ENCODE measurements around the gene VMAC. TPM values are rescaled to one million over a fixed set of nuclear protein-coding genes. Genes with fewer than 3 reads are reported as not detected.

VMAC gene
- polyA plus RNA-seq, 1 donor (not counting 4 experiments of a cell fraction or from before 2014, with no cell fraction given) = 2.2 TPM

- Histone ChIP-seq H3K27me3 (ENCODE audit: control insufficient read depth, extremely low read depth, insufficient read depth, low read length) (no peaks in the 10 kb centered on the region), H3K9me3 (ENCODE audit: control insufficient read depth, low read depth, low read length) (no peaks in the 10 kb centered on the region), H3K79me2 (ENCODE audit: control insufficient read depth, insufficient read depth, low read length) (no peaks in the 10 kb centered on the region), H3K4me3 (ENCODE audit: control insufficient read depth in 2 of 3, extremely low read depth in 1 of 3, insufficient read depth in 2 of 3, low read depth in 1 of 3, low read length in 3 of 3) (no peak overlapping the region), H4K20me1 (ENCODE audit: control insufficient read depth, extremely low read depth, insufficient read depth, low read length) (no peaks in the 10 kb centered on the region), H3K36me3 (ENCODE audit: control insufficient read depth in 2 of 2, extremely low read depth in 1 of 2, insufficient read depth in 2 of 2, low read length in 2 of 2) (no peaks in the 10 kb centered on the region), H3K4me2 (ENCODE audit: control insufficient read depth, extremely low read depth, insufficient read depth, low read depth, low read length) (no peak overlapping the region), H2AFZ (ENCODE audit: control insufficient read depth, low read length) (no peak overlapping the region), H3K4me1 (ENCODE audit: control insufficient read depth, extremely low read depth, insufficient read depth, low read length) (peaks cover 20% of the 10 kb centered on the region), H3K27ac (ENCODE audit: control insufficient read depth, insufficient read depth, low read length) (no peak overlapping the region), H3K9ac (ENCODE audit: control insufficient read depth, extremely low read depth, insufficient read depth, low read length) (no peak overlapping the region), H3K9me1 (ENCODE audit: control insufficient read depth, extremely low read depth, insufficient read depth, low read length) (no peaks in the 10 kb centered on the region)
- no peak for DNase-seq (ENCODE audit: low read depth, low spot score)
- no peak for FAIRE-seq
- dilution Hi-C loops (cut with MboI; ENCODE audit: extremely low pct_ligation_motif_present, low sequenced_read_pairs) = no loop called here
- TF ChIP-seq EZH2 (IDR thresholded peaks at IDR 0.05; ENCODE audit: low read length) (no peak), CTCF (optimal IDR thresholded peaks at IDR 0.05 in 1 of 3, IDR thresholded peaks at IDR 0.05 in 1 of 3, conservative IDR thresholded peaks at IDR 0.05 in 1 of 3; ENCODE audit: extremely low read depth in 1 of 3, insufficient read depth in 2 of 3, low read length in 3 of 3) (no peak)
Measured at GRCh38 chr19:5910638-5910907, 5.9 kb downstream of the VMAC start.

- H3K4me2 ChIP-seq (ENCODE audit: control insufficient read depth, extremely low read depth, insufficient read depth, low read depth, low read length) = no peak overlapping the region
Measured at GRCh38 chr19:5911366-5911765, 6.7 kb downstream of the VMAC start.

More at GRCh38 chr19:5911366-5911765, 6.7 kb downstream of the VMAC start:
- Histone ChIP-seq H3K79me2 (ENCODE audit: control insufficient read depth, insufficient read depth, low read length) (no peaks in the 10 kb centered on the region), H3K4me3 (ENCODE audit: control insufficient read depth in 2 of 3, extremely low read depth in 1 of 3, insufficient read depth in 2 of 3, low read depth in 1 of 3, low read length in 3 of 3) (no peak overlapping the region), H4K20me1 (ENCODE audit: control insufficient read depth, extremely low read depth, insufficient read depth, low read length) (no peaks in the 10 kb centered on the region), H3K27ac (ENCODE audit: control insufficient read depth, insufficient read depth, low read length) (no peak overlapping the region), H3K9me1 (ENCODE audit: control insufficient read depth, extremely low read depth, insufficient read depth, low read length) (no peaks in the 10 kb centered on the region), H3K27me3 (ENCODE audit: control insufficient read depth, extremely low read depth, insufficient read depth, low read length) (no peaks in the 10 kb centered on the region), H3K9me3 (ENCODE audit: control insufficient read depth, low read depth, low read length) (no peaks in the 10 kb centered on the region), H2AFZ (ENCODE audit: control insufficient read depth, low read length) (no peak overlapping the region), H3K4me1 (ENCODE audit: control insufficient read depth, extremely low read depth, insufficient read depth, low read length) (peaks cover 20% of the 10 kb centered on the region), H3K36me3 (ENCODE audit: control insufficient read depth in 2 of 2, extremely low read depth in 1 of 2, insufficient read depth in 2 of 2, low read length in 2 of 2) (peaks cover 0 to 3% of the 10 kb centered on the region in 2 experiments), H3K9ac (ENCODE audit: control insufficient read depth, extremely low read depth, insufficient read depth, low read length) (no peak overlapping the region)
- dilution Hi-C loops (cut with MboI; ENCODE audit: extremely low pct_ligation_motif_present, low sequenced_read_pairs) = no loop called here
- FAIRE-seq (no peak), DNase-seq (ENCODE audit: low read depth, low spot score) (no peak)
- no peak for TF ChIP-seq CTCF (optimal IDR thresholded peaks at IDR 0.05 in 1 of 3, IDR thresholded peaks at IDR 0.05 in 1 of 3, conservative IDR thresholded peaks at IDR 0.05 in 1 of 3; ENCODE audit: extremely low read depth in 1 of 3, insufficient read depth in 2 of 3, low read length in 3 of 3)
- TF ChIP-seq EZH2 (IDR thresholded peaks at IDR 0.05; ENCODE audit: low read length) = no peak
